Measurements from ENCODE around the gene OR7G2.

Gene OR7G2

GRCh38 chr19:9148697-9149096, 41.4 kb upstream of the OR7G2 start:
- no peak for DNase-seq (ENCODE audit: extremely low spot score)
- CTCF ChIA-PET: no interaction called here
- TF ChIP-seq FOXK2 (IDR thresholded peaks at IDR 0.05): no peak
- TF ChIP-seq FOXA1 (IDR thresholded peaks at IDR 0.05): no peak
- POLR2A ChIA-PET: no interaction called here

GRCh38 chr19:9146882-9147281, 39.6 kb upstream of the OR7G2 start:
- POLR2A ChIA-PET: no interaction called here

GRCh38 chr19:9144920-9145319, 37.6 kb upstream of the OR7G2 start:
- TF ChIP-seq NFRKB (IDR thresholded peaks at IDR 0.05) (no peak), LEF1 (IDR thresholded peaks at IDR 0.05; ENCODE audit: borderline replicate concordance) (no peak), SUZ12 (IDR thresholded peaks at IDR 0.05) (no peak)
- ChIA-PET CTCF (no interaction called here), POLR2A (no interaction called here)
- DNase-seq (ENCODE audit: extremely low spot score): no peak

More at GRCh38 chr19:9146882-9147281, 39.6 kb upstream of the OR7G2 start:
- TF ChIP-seq TARDBP (IDR thresholded peaks at IDR 0.05) (no peak), ELF4 (IDR thresholded peaks at IDR 0.05) (no peak), FOXK2 (IDR thresholded peaks at IDR 0.05) (no peak), ZNF384 (IDR thresholded peaks at IDR 0.05) (no peak), L3MBTL2 (conservative IDR thresholded peaks at IDR 0.05) (no peak), HDGF (IDR thresholded peaks at IDR 0.05; ENCODE audit: borderline replicate concordance) (no peak), ARNT (IDR thresholded peaks at IDR 0.05) (no peak), SP1 (IDR thresholded peaks at IDR 0.05) (no peak), LEF1 (IDR thresholded peaks at IDR 0.05; ENCODE audit: borderline replicate concordance) (no peak), PKNOX1 (IDR thresholded peaks at IDR 0.05) (no peak), BHLHE40 (IDR thresholded peaks at IDR 0.05; ENCODE audit: borderline replicate concordance) (no peak), SUZ12 (IDR thresholded peaks at IDR 0.05) (no peak), CTBP1 (IDR thresholded peaks at IDR 0.05; ENCODE audit: borderline replicate concordance) (no peak), NFRKB (IDR thresholded peaks at IDR 0.05) (no peak), FOXM1 (IDR thresholded peaks at IDR 0.05; ENCODE audit: borderline replicate concordance) (no peak), FOXA1 (IDR thresholded peaks at IDR 0.05) (no peak)
- no peak for DNase-seq (ENCODE audit: extremely low spot score)
- CTCF ChIA-PET: no interaction called here

- POLR2A ChIA-PET: no interaction called here
- CTCF ChIA-PET: no interaction called here
- TF ChIP-seq ELF4 (IDR thresholded peaks at IDR 0.05): peak; percentile 96
- no peak for TF ChIP-seq FOXM1 (IDR thresholded peaks at IDR 0.05; ENCODE audit: borderline replicate concordance)
- TF ChIP-seq HDGF (IDR thresholded peaks at IDR 0.05; ENCODE audit: borderline replicate concordance): no peak
- no peak for TF ChIP-seq BHLHE40 (IDR thresholded peaks at IDR 0.05; ENCODE audit: borderline replicate concordance)
- peak; percentile 49; the same call in 1 of the 2 replicates for TF ChIP-seq PKNOX1 (IDR thresholded peaks at IDR 0.05)
- TF ChIP-seq ZNF384 (IDR thresholded peaks at IDR 0.05): no peak
- no peak for TF ChIP-seq ARNT (IDR thresholded peaks at IDR 0.05)
- TF ChIP-seq L3MBTL2 (conservative IDR thresholded peaks at IDR 0.05): peak; percentile 85
- TF ChIP-seq LEF1 (IDR thresholded peaks at IDR 0.05; ENCODE audit: borderline replicate concordance): no peak
- TF ChIP-seq CTBP1 (IDR thresholded peaks at IDR 0.05; ENCODE audit: borderline replicate concordance): no peak
- TF ChIP-seq FOXK2 (IDR thresholded peaks at IDR 0.05): no peak
- TF ChIP-seq SP1 (IDR thresholded peaks at IDR 0.05): no peak
- TF ChIP-seq FOXA1 (IDR thresholded peaks at IDR 0.05): no peak
- no peak; the same call in 1 of the 2 replicates for TF ChIP-seq NFRKB (IDR thresholded peaks at IDR 0.05)
- no peak for TF ChIP-seq TARDBP (IDR thresholded peaks at IDR 0.05)
- no peak for TF ChIP-seq SUZ12 (IDR thresholded peaks at IDR 0.05)
- DNase-seq (ENCODE audit: extremely low spot score): peak; percentile 86
These were observed 33.0 kb upstream of the OR7G2 start, which contains the start of gene ZNF317 for GRCh38 chr19:9140159-9140874. ZNF317 (plus strand) TSS chr19:9140397; CDS start chr19:9156017, 15,620 bp downstream.

- CTCF ChIA-PET: no interaction called here
These were observed 32.4 kb upstream of the OR7G2 start for GRCh38 chr19:9139609-9140158.

More at GRCh38 chr19:9139609-9140158, 32.4 kb upstream of the OR7G2 start:
- no peak for TF ChIP-seq FOXK2 (IDR thresholded peaks at IDR 0.05)
- no peak for TF ChIP-seq SUZ12 (IDR thresholded peaks at IDR 0.05)
- no peak for TF ChIP-seq TARDBP (IDR thresholded peaks at IDR 0.05)
- TF ChIP-seq FOXA1 (IDR thresholded peaks at IDR 0.05): no peak
- TF ChIP-seq BHLHE40 (IDR thresholded peaks at IDR 0.05; ENCODE audit: borderline replicate concordance): no peak
- TF ChIP-seq L3MBTL2 (conservative IDR thresholded peaks at IDR 0.05): no peak; the same call in none of the 2 replicates
- no peak for TF ChIP-seq SP1 (IDR thresholded peaks at IDR 0.05)
- TF ChIP-seq ELF4 (IDR thresholded peaks at IDR 0.05): no peak
- TF ChIP-seq PKNOX1 (IDR thresholded peaks at IDR 0.05): no peak
- no peak for TF ChIP-seq NFRKB (IDR thresholded peaks at IDR 0.05)
- no peak for TF ChIP-seq ZNF384 (IDR thresholded peaks at IDR 0.05)
- no peak for DNase-seq (ENCODE audit: extremely low spot score)
- POLR2A ChIA-PET: no interaction called here
